Retinal pigment epithelial cell (primary cell): ENCODE results near the gene RNF180.

Source experiments
- DNase-seq: peaks from one replicate; pipeline ENCODE4 v3.0.0-alpha.2; 2010; ENCODE audit warnings: low read depth
- H3K4me3 ChIP-seq: 2 replicates; pipeline ENCODE4 v1.5.1; 2011; ENCODE audit warnings: mild to moderate bottlenecking, low read length, control low read depth, moderate library complexity
- CTCF ChIP-seq: conservative IDR thresholded peaks from 2 replicates; pipeline ENCODE4 v1.5.1; 2011; ENCODE audit warnings: low read depth, low read length, control low read depth, inconsistent platforms

RNF180 gene

GRCh38 chr5:64180661-64181343 lies 15.2 kb downstream of the RNF180 start:
- H3K4me3 ChIP-seq, result no peak overlapping the region
- DNase-seq, result peak; percentile 32
- no peak for TF ChIP-seq CTCF

GRCh38 chr5:64181440-64181839 lies 15.8 kb downstream of the RNF180 start:
- no peak overlapping the region for H3K4me3 ChIP-seq
- TF ChIP-seq CTCF, result no peak

GRCh38 chr5:64183956-64184355 lies 18.3 kb downstream of the RNF180 start:
- no peak for DNase-seq
- no peak overlapping the region for H3K4me3 ChIP-seq
- no peak for TF ChIP-seq CTCF

More at GRCh38 chr5:64181440-64181839, 15.8 kb downstream of the RNF180 start:
- DNase-seq, result no peak

- no peak overlapping the region for H3K4me3 ChIP-seq
- DNase-seq, result no peak
- TF ChIP-seq CTCF, result no peak
Observed at GRCh38 chr5:64184832-64185231, 19.2 kb downstream of the RNF180 start.

GRCh38 chr5:64188776-64189175 lies 23.1 kb downstream of the RNF180 start:
- no peak for TF ChIP-seq CTCF

GRCh38 chr5:64190562-64191306 lies 25.1 kb downstream of the RNF180 start:
- H3K4me3 ChIP-seq, result no peak overlapping the region
- no peak for DNase-seq
- no peak for TF ChIP-seq CTCF

More at GRCh38 chr5:64188776-64189175, 23.1 kb downstream of the RNF180 start:
- no peak for DNase-seq
- H3K4me3 ChIP-seq, result no peak overlapping the region

- no peak for DNase-seq
- no peak for TF ChIP-seq CTCF
- no peak overlapping the region for H3K4me3 ChIP-seq
Observed at GRCh38 chr5:64195981-64196380, 30.3 kb downstream of the RNF180 start.
